Activated T-cell treated with anti-CD3 and anti-CD28 coated beads for 24 hours (primary cell): Measurements from ENCODE around the gene CCT6B.

ENCODE experiments used
- DNase-seq: peaks from one replicate; pipeline ENCODE4 v3.0.0-alpha.2; 2020; ENCODE audit warnings: low read depth

Gene CCT6B

GRCh38 chr17:34886831-34887230 is 74.4 kb downstream of the CCT6B start:
- no peak for DNase-seq

DNA sequence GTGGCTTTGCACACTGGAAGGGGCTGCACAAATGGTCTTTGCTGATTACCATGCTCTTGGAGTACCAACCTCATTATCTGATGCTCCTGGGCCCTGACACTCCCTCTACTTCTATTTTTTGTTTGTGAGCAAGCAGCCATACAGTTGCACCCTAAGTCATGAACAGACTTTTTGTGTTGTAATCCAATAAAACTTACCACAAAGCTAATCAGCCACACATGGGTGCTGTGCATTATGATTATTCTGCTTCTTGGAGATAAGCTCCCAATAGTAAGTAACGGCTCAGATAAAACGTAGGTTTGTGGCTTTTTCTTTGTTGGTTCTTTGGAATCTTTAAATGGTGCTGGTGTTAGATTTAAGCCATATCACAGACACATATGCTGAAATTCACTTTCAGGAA is 76.2 kb downstream of the CCT6B start:
- no peak for DNase-seq

GRCh38 chr17:34884597-34884996 is 76.7 kb downstream of the CCT6B start:
- DNase-seq = no peak

GRCh38 chr17:34883106-34884000 is 77.9 kb downstream of the CCT6B start:
- no peak for DNase-seq

DNA sequence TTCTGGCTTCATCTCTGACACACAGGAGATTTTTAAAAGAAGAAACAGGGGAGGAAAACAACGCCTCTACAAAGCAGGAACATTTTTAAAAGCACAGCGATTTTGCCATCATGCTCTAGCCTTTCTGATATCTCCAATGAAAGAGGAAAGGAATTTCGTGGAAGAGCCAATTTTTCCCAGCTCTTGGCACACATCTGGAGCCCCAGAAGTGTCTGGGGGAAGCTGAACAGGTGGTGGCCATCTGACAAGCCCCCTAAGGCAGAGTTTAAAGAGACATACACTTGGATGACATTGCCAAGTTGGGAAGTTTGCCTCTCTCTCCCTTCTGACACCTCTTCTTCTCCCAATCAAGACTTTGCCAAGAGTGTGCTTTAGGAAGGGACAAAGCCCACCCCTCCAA is 82.1 kb downstream of the CCT6B start:
- DNase-seq = no peak
